ENCODE results near the gene NAA30.
"Not testable (repeated sequence)": the region's sequence is repeated elsewhere in the genome, so short reads cannot be mapped to it uniquely, and the experiment has no call there.

The NAA30 gene

DNA sequence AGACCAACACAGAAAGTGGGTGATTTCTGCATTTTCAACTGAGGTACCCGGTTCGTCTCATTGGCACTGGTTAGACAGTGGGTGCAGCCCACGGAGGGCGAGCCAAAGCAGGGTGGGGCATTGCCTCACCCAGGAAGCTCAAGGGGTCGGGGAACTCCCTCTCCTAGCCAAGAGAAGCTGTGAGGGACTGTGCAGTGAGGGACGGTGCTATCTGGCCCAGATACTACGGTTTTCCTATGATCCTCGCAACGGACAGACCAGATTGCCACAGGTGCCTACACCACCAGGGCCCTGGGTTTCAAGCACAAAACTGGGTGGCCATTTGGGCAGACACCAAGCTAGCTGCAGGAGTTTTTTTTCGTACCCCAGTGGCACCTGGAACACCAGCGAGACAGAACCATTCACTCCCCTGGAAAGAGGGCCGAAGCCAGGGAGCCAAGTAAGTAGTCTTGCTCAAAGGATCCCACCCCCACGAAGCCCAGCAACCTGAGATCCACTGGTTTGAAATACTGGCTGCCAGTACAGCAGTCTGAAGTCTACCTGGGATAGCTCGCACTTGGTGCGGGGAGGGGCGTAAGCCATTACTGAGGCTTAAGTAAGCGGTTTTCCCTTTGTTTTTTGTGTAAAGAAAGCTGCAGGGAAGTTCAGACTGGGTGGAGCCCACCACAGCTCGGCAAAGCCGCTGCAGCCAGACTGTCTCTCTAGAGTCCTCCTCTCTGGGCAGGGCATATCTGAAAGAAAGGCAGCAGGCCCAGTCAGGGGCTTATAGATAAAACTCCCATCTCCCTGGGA is 25.5 kb upstream of the NAA30 start:
- TF ChIP-seq, protein P1, sequence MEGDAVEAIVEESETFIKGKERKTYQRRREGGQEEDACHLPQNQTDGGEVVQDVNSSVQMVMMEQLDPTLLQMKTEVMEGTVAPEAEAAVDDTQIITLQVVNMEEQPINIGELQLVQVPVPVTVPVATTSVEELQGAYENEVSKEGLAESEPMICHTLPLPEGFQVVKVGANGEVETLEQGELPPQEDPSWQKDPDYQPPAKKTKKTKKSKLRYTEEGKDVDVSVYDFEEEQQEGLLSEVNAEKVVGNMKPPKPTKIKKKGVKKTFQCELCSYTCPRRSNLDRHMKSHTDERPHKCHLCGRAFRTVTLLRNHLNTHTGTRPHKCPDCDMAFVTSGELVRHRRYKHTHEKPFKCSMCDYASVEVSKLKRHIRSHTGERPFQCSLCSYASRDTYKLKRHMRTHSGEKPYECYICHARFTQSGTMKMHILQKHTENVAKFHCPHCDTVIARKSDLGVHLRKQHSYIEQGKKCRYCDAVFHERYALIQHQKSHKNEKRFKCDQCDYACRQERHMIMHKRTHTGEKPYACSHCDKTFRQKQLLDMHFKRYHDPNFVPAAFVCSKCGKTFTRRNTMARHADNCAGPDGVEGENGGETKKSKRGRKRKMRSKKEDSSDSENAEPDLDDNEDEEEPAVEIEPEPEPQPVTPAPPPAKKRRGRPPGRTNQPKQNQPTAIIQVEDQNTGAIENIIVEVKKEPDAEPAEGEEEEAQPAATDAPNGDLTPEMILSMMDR (IDR thresholded peaks at IDR 0.05; ENCODE audit: low read depth, low read length) = no peak
- no peak for DNase-seq (ENCODE audit: extremely low read depth, low read depth)

DNA sequence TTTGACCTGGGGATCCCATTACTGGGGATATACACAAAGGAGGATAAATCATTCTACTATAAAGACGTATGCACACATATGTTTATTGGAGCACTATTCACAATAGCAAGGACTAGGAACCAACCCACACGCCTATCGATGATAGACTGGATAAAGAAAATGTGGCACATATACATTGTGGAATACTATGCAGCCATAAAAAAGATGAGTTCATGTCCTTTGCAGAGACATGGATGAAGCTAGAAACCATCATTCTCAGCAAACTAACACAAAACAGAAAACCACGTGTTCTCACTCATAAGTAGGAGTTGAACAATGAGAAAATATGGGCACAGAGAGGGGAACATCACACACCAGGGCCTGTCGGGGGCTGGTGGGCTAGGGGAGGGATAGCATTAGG is 20.2 kb upstream of the NAA30 start:
- not testable (repeated sequence) for DNase-seq (ENCODE audit: extremely low read depth, low read depth)

DNA sequence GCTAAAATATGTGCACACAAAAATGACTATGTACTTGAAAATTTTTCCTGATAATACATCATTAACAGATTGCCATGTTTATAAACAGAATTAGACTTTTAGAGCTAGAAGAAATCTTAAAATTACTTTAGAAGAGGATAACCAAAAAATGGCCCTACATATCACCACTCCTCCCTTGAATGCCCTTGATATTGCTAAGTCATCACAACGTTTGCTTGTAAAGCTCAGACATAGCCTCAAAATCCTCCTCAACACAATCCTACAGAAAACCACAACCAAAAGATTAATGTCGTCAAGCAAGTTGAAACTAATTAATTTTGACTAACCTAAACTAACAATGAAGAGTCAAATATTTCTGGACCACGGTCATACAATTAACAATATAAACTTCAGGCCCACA is 19.4 kb upstream of the NAA30 start:
- no peak for DNase-seq (ENCODE audit: extremely low read depth, low read depth)
- TF ChIP-seq, protein P1 (IDR thresholded peaks at IDR 0.05; ENCODE audit: low read depth, low read length) = no peak

DNA sequence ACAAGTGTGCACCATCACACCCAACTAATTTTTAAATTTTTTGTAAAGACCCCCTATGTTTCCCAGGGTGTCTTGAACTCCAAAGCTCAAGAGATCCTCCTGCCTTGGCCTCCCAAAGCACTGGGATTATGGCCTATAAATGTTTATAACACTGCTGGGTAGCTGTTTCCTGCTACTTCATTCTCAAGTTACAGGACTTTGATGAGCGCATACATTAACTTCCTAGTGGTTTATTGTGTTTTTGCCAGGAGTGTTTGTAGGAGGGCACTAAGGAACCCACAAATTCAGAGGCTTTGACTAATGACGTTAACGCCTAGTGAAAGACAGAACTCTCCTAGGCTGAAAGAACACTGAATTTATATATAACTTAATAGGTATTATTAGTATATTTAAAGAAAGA is 15.2 kb upstream of the NAA30 start:
- no peak for DNase-seq (ENCODE audit: extremely low read depth, low read depth)
- TF ChIP-seq, protein P1 (IDR thresholded peaks at IDR 0.05; ENCODE audit: low read depth, low read length) = no peak

DNA sequence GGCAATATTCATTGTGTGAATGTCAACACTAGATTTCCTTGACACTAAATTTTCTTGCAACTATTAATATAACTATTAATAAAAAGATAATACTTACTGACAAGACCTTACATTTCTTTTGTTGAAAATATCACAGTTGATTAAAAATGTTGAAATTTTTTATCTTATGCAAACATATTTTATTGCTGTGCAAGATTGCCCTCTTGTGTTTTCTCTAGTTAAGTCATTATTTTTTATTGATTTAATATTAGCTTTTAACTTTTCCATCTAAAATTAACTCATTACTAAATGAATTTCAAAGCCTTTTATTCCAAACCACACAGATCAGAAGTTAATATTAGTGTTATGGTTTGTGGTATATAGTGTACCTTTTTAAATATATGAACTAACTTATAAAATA is 11.7 kb upstream of the NAA30 start:
- TF ChIP-seq, protein P1 (IDR thresholded peaks at IDR 0.05; ENCODE audit: low read depth, low read length) = peak; percentile 2
- DNase-seq (ENCODE audit: extremely low read depth, low read depth) = no peak

DNA sequence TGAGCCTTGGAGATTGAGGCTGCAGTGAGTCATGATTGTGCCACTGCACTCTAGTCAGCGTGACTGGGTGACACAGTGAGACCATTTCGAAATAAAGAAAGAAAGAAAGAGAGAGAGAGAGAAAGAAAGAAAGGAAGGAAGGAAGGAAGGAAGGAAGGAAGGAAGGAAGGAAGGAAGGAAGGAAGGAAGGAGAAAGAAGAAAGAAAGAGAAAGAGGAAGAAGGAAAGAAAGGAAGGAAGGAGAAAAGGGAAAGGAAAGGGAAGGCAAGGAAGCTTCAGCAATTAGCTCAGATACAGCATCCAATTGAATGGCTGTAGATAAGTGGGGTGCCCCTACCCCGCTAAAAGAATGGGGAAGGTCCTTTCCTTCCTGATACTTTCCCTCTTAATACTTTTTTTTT is 9.5 kb upstream of the NAA30 start:
- DNase-seq (ENCODE audit: extremely low read depth, low read depth) = no peak
- TF ChIP-seq, protein P1 (IDR thresholded peaks at IDR 0.05; ENCODE audit: low read depth, low read length) = no peak

DNA sequence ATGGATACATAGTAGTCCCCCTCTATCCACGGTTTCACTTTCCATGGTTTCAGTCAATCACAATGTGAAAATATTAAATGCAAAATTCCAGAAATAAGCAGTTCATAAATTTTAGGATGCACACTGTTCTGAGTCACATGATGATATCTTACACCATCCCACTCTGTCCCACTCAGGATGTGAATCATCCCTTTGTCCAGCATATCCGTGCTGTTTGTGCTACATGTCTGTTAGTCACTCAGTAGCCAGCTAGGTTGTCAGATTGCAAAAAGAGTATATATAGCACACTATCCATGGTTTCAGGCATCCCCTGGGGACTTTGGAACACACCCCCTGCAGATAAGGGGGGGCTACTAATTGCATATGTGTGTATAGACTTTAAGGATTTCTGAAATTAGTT is 8.1 kb upstream of the NAA30 start:
- TF ChIP-seq, protein P1 (IDR thresholded peaks at IDR 0.05; ENCODE audit: low read depth, low read length) = no peak
- DNase-seq (ENCODE audit: extremely low read depth, low read depth) = no peak

Measured in AG09319 (cell line).